Osteoblast (primary cell): ENCODE data around the gene CCDC178. TPM values are rescaled to one million over a fixed set of nuclear protein-coding genes. Genes with fewer than 3 reads are reported as not detected.

Experiments
- DNase-seq: peaks from one replicate; pipeline ENCODE4 v3.0.0; 2011; ENCODE audit warnings: low spot score, mixed read lengths; ENCODE audit not compliant: insufficient read length; ENCODE audit errors: missing footprints
- H2AFZ ChIP-seq: 2 replicates; pipeline ENCODE4 v1.6.0; 2011; ENCODE audit warnings: mild to moderate bottlenecking, low read length
- H3K27ac ChIP-seq: 2 replicates; pipeline ENCODE4 v1.5.1; 2011; ENCODE audit warnings: mild to moderate bottlenecking, low read depth, low read length, moderate library complexity
- H3K27me3 ChIP-seq: 2 replicates; pipeline ENCODE4 v1.6.0; 2012; ENCODE audit warnings: mild to moderate bottlenecking, control low read depth, inconsistent platforms, low read length, moderate library complexity; ENCODE audit not compliant: insufficient read depth
- H3K36me3 ChIP-seq: 2 replicates; pipeline ENCODE4 v1.5.1; 2011; ENCODE audit warnings: mild to moderate bottlenecking, low read length, control low read depth, moderate library complexity; ENCODE audit not compliant: insufficient read depth
- H3K4me1 ChIP-seq: 2 replicates; pipeline ENCODE4 v1.5.1; 2011; ENCODE audit warnings: mild to moderate bottlenecking, low read length, control low read depth, moderate library complexity; ENCODE audit not compliant: insufficient read depth
- H3K4me2 ChIP-seq: 2 replicates; pipeline ENCODE4 v1.6.0; 2011; ENCODE audit warnings: mild to moderate bottlenecking, low read length; ENCODE audit not compliant: insufficient read depth
- H3K4me3 ChIP-seq: fragments of 200-600 bp; sonication (generic); 3 replicates; pipeline ENCODE4 v1.5.1; 2012; ENCODE audit warnings: mild to moderate bottlenecking, low read length, inconsistent platforms; ENCODE audit not compliant: insufficient read depth
- H3K79me2 ChIP-seq: 2 replicates; pipeline ENCODE4 v1.6.0; 2012; ENCODE audit warnings: mild to moderate bottlenecking, low read length, control low read depth, inconsistent platforms; ENCODE audit not compliant: insufficient read depth
- H3K9me3 ChIP-seq: 2 replicates; pipeline ENCODE4 v1.5.1; 2011; ENCODE audit warnings: low read depth, low read length, control low read depth
- H4K20me1 ChIP-seq: 2 replicates; pipeline ENCODE4 v1.6.0; 2012; ENCODE audit warnings: mild to moderate bottlenecking, low read length, control low read depth; ENCODE audit not compliant: insufficient read depth
- CTCF ChIP-seq: IDR thresholded peaks from 2 replicates; pipeline ENCODE4 v1.5.1; 2011; ENCODE audit warnings: mild to moderate bottlenecking, low read depth, low read length, moderate library complexity; ENCODE audit errors: extremely low read depth
- total RNA-seq: library from RNA; depleted of rRNA; stranded (reverse); fragments of >200 nt; gene quantifications from 2 replicates; pipeline ENCODE4 v1.2.3, GENCODE V29; 2012

Gene CCDC178
- total RNA-seq, 1 donor = not detected

GRCh38 chr18:32974421-32975162 lies 465.9 kb downstream of the CCDC178 start:
- no peak overlapping the region for H3K4me2 ChIP-seq
- no peak for DNase-seq

GRCh38 chr18:32968248-32968647 lies 472.3 kb downstream of the CCDC178 start:
- Histone ChIP-seq H3K36me3 (no peaks in the 10 kb centered on the region), H3K4me1 (no peaks in the 10 kb centered on the region), H3K4me3 (no peak overlapping the region), H3K79me2 (no peaks in the 10 kb centered on the region), H3K27ac (no peak overlapping the region), H2AFZ (no peak overlapping the region), H3K4me2 (no peak overlapping the region), H3K9me3 (no peaks in the 10 kb centered on the region), H3K27me3 (no peaks in the 10 kb centered on the region), H4K20me1 (no peaks in the 10 kb centered on the region)
- no peak for TF ChIP-seq CTCF
- no peak for DNase-seq

More at GRCh38 chr18:32974421-32975162, 465.9 kb downstream of the CCDC178 start:
- Histone ChIP-seq H3K4me3 (no peak overlapping the region), H3K27me3 (no peaks in the 10 kb centered on the region), H3K9me3 (no peaks in the 10 kb centered on the region), H3K27ac (no peak overlapping the region), H3K79me2 (no peaks in the 10 kb centered on the region), H2AFZ (peak overlapping the region; percentile 20), H4K20me1 (no peaks in the 10 kb centered on the region), H3K4me1 (no peaks in the 10 kb centered on the region), H3K36me3 (no peaks in the 10 kb centered on the region)
- no peak for TF ChIP-seq CTCF

GRCh38 chr18:32966141-32966540 lies 474.4 kb downstream of the CCDC178 start:
- H2AFZ ChIP-seq = no peak overlapping the region
- no peak for DNase-seq
- no peak for TF ChIP-seq CTCF

GRCh38 chr18:32961538-32961937 lies 479.0 kb downstream of the CCDC178 start:
- no peak overlapping the region for H3K4me2 ChIP-seq
- no peaks in the 10 kb centered on the region for H3K27me3 ChIP-seq

More at GRCh38 chr18:32966141-32966540, 474.4 kb downstream of the CCDC178 start:
- no peaks in the 10 kb centered on the region for H3K79me2 ChIP-seq
- H3K4me2 ChIP-seq = no peak overlapping the region
- H3K4me3 ChIP-seq = no peak overlapping the region
- H3K27ac ChIP-seq = no peak overlapping the region
- H3K36me3 ChIP-seq = no peaks in the 10 kb centered on the region
- H3K27me3 ChIP-seq = no peaks in the 10 kb centered on the region
- no peaks in the 10 kb centered on the region for H3K4me1 ChIP-seq
- no peaks in the 10 kb centered on the region for H4K20me1 ChIP-seq
- H3K9me3 ChIP-seq = no peaks in the 10 kb centered on the region

More at GRCh38 chr18:32961538-32961937, 479.0 kb downstream of the CCDC178 start:
- Histone ChIP-seq H3K27ac (no peak overlapping the region), H3K4me3 (no peak overlapping the region), H4K20me1 (no peaks in the 10 kb centered on the region), H2AFZ (no peak overlapping the region), H3K36me3 (no peaks in the 10 kb centered on the region), H3K4me1 (peaks cover 1% of the 10 kb centered on the region), H3K79me2 (no peaks in the 10 kb centered on the region), H3K9me3 (no peaks in the 10 kb centered on the region)
- no peak for TF ChIP-seq CTCF
- DNase-seq = no peak
